Lung (tissue), 12 donors: ENCODE data around the gene PPP2R5B. TPM values are rescaled to one million over a fixed set of nuclear protein-coding genes. Genes with fewer than 3 reads are reported as not detected.

Source experiments
- ATAC-seq: fragments of 200-7000 bp; cut with Tn5 transposase; one replicate; pipeline ENCODE4 v1.9.1; 2020; ENCODE audit warnings: moderate number of reproducible peaks; ENCODE audit not compliant: insufficient read depth, low FRiP score
- DNase-seq, 3 donors: peaks; one replicate each; pipeline ENCODE4 v3.0.0-alpha.2; 2013 to 2017
- H3K27ac ChIP-seq, 2 donors: one replicate each; pipeline ENCODE4 v1.5.1; 2013; ENCODE audit warnings: mild to moderate bottlenecking in 2 of 2, moderate library complexity in 2 of 2, control low read depth in 1 of 2, inconsistent platforms in 1 of 2, low read depth in 1 of 2, low read length in 1 of 2
- H3K27me3 ChIP-seq, 3 donors: one replicate each; pipeline ENCODE4 v1.5.1; 2013; ENCODE audit warnings: low read length in 2 of 3; ENCODE audit not compliant: control insufficient read depth in 3 of 3, insufficient read depth in 3 of 3
- H3K36me3 ChIP-seq, 4 donors: one replicate each; pipeline ENCODE4 v1.5.1; 2013; ENCODE audit warnings: low read length in 4 of 4, mild to moderate bottlenecking in 1 of 4, moderate library complexity in 1 of 4; ENCODE audit not compliant: control insufficient read depth in 4 of 4, insufficient read depth in 4 of 4
- H3K4me1 ChIP-seq, 5 donors: one replicate each; pipeline ENCODE4 v1.5.1; 2013; ENCODE audit warnings: low read length in 5 of 5, mild to moderate bottlenecking in 2 of 5, moderate library complexity in 1 of 5; ENCODE audit not compliant: control insufficient read depth in 5 of 5, insufficient read depth in 5 of 5
- H3K4me3 ChIP-seq: one replicate; pipeline ENCODE4 v1.5.1; 2013; ENCODE audit warnings: mild to moderate bottlenecking, control low read depth, moderate library complexity
- H3K9ac ChIP-seq, 2 donors: one replicate each; pipeline ENCODE4 v1.5.1; 2013; ENCODE audit warnings: low read length in 2 of 2, control low read depth in 1 of 2; ENCODE audit not compliant: insufficient read depth in 1 of 2
- H3K9me3 ChIP-seq, 4 donors: one replicate each; pipeline ENCODE4 v1.5.1; 2013; ENCODE audit warnings: low read length in 3 of 4, mild to moderate bottlenecking in 1 of 4, moderate library complexity in 1 of 4; ENCODE audit not compliant: control insufficient read depth in 4 of 4, insufficient read depth in 3 of 4
- WGBS, 2 donors: extraction: QIAGEN DNeasy Blood & Tissue Kit; methylation state at CpG; one replicate each; pipeline ENCODE4 v1.1.7; 2013; 5-methylcytosine and 5-hydroxymethylcytosine counted together
- polyA plus RNA-seq, 2 donors: library from polyadenylated mRNA; stranded (reverse); fragments of 200-250 nt; gene quantifications; one replicate each; pipeline ENCODE4 v1.2.1, GENCODE V29; 2013
- total RNA-seq, 2 donors: library from RNA; depleted of rRNA in 1 of 2; stranded (reverse); fragments of >200 nt in 1 of 2; gene quantifications; one replicate each; pipeline ENCODE4 v1.2.1, GENCODE V29; 2014 to 2021
- TF ChIP-seq, protein P1 (sequence below): IDR thresholded peaks from 2 replicates; pipeline ENCODE4 v1.5.1; 2012; ENCODE audit warnings: mild to moderate bottlenecking; ENCODE audit errors: control extremely low read depth, extremely low read depth
- donor health status: control.
- donor health status: control.
- donor health status: Bipolar disorder and iron deficiency.
- donor health status: healthy.
- donor health status: DM: yes; HTN: yes; CAD: no.

The PPP2R5B gene
- total and polyA plus RNA-seq, 4 donors, result 9.8 to 27.8 (median 17.3) TPM

GRCh38 chr11:64888406-64888728 is 36.1 kb upstream of the PPP2R5B start:
- H3K36me3 ChIP-seq, result no peaks in the 10 kb centered on the region
- no peaks in the 10 kb centered on the region for H3K27me3 ChIP-seq
- H3K9ac ChIP-seq, result peak overlapping the region in 1 of 2 donors; percentile 48
- peak overlapping the region in 1 of 2 donors; percentile 13 for H3K27ac ChIP-seq
- H3K9me3 ChIP-seq, result no peaks in the 10 kb centered on the region
- H3K4me3 ChIP-seq, result no peak overlapping the region
- H3K4me1 ChIP-seq, result peaks cover 0 to 11% (median 6%) of the 10 kb centered on the region in 5 donors
- ATAC-seq, result no peak
- 68 to 73% methylated on average over 8 of the region's 8 CpGs for WGBS, 2 donors
- TF ChIP-seq, protein P1, sequence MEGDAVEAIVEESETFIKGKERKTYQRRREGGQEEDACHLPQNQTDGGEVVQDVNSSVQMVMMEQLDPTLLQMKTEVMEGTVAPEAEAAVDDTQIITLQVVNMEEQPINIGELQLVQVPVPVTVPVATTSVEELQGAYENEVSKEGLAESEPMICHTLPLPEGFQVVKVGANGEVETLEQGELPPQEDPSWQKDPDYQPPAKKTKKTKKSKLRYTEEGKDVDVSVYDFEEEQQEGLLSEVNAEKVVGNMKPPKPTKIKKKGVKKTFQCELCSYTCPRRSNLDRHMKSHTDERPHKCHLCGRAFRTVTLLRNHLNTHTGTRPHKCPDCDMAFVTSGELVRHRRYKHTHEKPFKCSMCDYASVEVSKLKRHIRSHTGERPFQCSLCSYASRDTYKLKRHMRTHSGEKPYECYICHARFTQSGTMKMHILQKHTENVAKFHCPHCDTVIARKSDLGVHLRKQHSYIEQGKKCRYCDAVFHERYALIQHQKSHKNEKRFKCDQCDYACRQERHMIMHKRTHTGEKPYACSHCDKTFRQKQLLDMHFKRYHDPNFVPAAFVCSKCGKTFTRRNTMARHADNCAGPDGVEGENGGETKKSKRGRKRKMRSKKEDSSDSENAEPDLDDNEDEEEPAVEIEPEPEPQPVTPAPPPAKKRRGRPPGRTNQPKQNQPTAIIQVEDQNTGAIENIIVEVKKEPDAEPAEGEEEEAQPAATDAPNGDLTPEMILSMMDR, result no peak
- no peak for DNase-seq

DNA sequence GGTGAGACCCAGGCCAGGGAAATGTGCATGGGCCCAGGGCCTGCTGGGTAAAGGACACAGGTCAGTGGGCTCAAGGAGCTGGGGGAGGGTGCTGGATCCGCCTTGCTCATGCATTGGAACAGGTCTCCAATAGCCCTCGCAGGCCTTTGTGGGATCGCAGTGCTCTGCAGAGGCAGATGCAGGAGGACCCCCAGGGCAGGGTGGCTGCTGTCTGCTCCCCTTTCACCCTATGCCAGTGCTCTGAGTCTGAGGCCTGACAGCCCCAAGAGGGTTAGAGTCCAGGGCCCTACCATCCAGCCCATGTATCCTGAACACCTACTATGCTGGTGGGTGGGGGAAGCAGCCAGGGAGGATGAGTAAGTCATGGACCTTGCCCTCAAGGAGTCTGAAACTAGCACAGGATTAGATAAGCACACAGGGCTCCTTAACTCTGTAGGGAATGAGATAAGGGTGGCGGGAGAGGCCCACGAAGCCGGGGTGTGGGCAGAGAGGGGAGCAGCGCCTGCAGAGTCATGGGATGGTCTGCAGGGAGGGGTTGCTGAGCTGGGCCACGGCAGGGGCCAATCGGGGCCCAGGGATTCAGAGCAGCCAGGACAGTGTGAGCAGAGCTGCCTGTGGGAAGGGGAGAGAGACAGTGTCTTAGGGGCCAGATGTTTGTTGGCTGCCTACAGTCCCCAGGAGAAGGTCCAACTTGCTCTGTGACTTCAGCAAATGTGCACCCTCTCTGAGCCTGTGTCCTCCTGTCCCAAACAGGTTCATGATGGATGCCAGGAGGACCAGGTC is 35.6 kb upstream of the PPP2R5B start:
- TF ChIP-seq, protein P1, result no peak
- DNase-seq (no peak), ATAC-seq (no peak)
- no peaks in the 10 kb centered on the region for H3K27me3 ChIP-seq
- H3K36me3 ChIP-seq, result no peaks in the 10 kb centered on the region
- 68 to 75% methylated on average over 9 of the region's 9 CpGs for WGBS, 2 donors
- peaks cover 0 to 11% (median 6%) of the 10 kb centered on the region in 5 donors for H3K4me1 ChIP-seq
- peak overlapping the region in 1 of 2 donors; percentile 43 for H3K9ac ChIP-seq
- H3K4me3 ChIP-seq, result no peak overlapping the region
- H3K9me3 ChIP-seq, result no peaks in the 10 kb centered on the region
- H3K27ac ChIP-seq, result no peak overlapping the region

GRCh38 chr11:64890522-64890939 is 34.0 kb upstream of the PPP2R5B start:
- TF ChIP-seq, protein P1, result no peak
- no peaks in the 10 kb centered on the region for H3K27me3 ChIP-seq
- H3K9me3 ChIP-seq, result no peaks in the 10 kb centered on the region
- DNase-seq, result no peak
- H3K4me3 ChIP-seq, result no peak overlapping the region
- WGBS, 2 donors, result 93 to 97% methylated on average over 7 of the region's 7 CpGs
- no peak overlapping the region for H3K9ac ChIP-seq
- peaks cover 0 to 11% (median 1%) of the 10 kb centered on the region in 4 donors for H3K36me3 ChIP-seq
- ATAC-seq, result no peak
- no peak overlapping the region for H3K27ac ChIP-seq
- H3K4me1 ChIP-seq, result peaks cover 0 to 12% (median 6%) of the 10 kb centered on the region in 5 donors
